GM18870 (cell line): ENCODE results near the gene MPP7.
A peak's percentile ranks its signal among the peaks of the same experiment; 100 is the strongest.
"Not testable (repeated sequence)": the region's sequence is repeated elsewhere in the genome, so short reads cannot be mapped to it uniquely, and the experiment has no call there.

Source experiments
- ATAC-seq: cut with Tn5 transposase; IDR thresholded peaks from one replicate; pipeline ENCODE4 v1.9.1; 2021; ENCODE audit warnings: moderate library complexity; ENCODE audit not compliant: unreplicated experiment

MPP7 gene

GRCh38 chr10:28302638-28303488 is at the start of gene MPP7:
MPP7 (minus strand) TSS chr10:28303064; CDS start chr10:28238604, 64,460 bp downstream.
- peak; percentile 100 for ATAC-seq

- ATAC-seq = no peak
These were observed 47.0 kb upstream of the MPP7 start for GRCh38 chr10:28349892-28350291.

- no peak for ATAC-seq
These were observed 41.4 kb upstream of the MPP7 start for GRCh38 chr10:28343987-28344895.

- ATAC-seq = no peak
These were observed 40.4 kb upstream of the MPP7 start for GRCh38 chr10:28343252-28343651.

GRCh38 chr10:28341679-28342078 is 38.8 kb upstream of the MPP7 start:
- ATAC-seq = not testable (repeated sequence)

- no peak for ATAC-seq
These were observed 29.9 kb upstream of the MPP7 start for GRCh38 chr10:28332726-28333125.

GRCh38 chr10:28331841-28332240 is 29.0 kb upstream of the MPP7 start:
- no peak for ATAC-seq

- no peak for ATAC-seq
These were observed 28.2 kb upstream of the MPP7 start for GRCh38 chr10:28331066-28331465.

- no peak for ATAC-seq
These were observed 25.5 kb upstream of the MPP7 start for GRCh38 chr10:28328346-28328745.

GRCh38 chr10:28327491-28327880 is 24.6 kb upstream of the MPP7 start:
- ATAC-seq = no peak

GRCh38 chr10:28326516-28327490 is 23.9 kb upstream of the MPP7 start:
- no peak for ATAC-seq

- no peak for ATAC-seq
These were observed 17.9 kb upstream of the MPP7 start for GRCh38 chr10:28320799-28321198.

GRCh38 chr10:28320090-28320489 is 17.2 kb upstream of the MPP7 start:
- no peak for ATAC-seq

- not testable (repeated sequence) for ATAC-seq
These were observed 16.2 kb upstream of the MPP7 start for GRCh38 chr10:28319061-28319460.

- ATAC-seq = no peak
These were observed 15.8 kb upstream of the MPP7 start for GRCh38 chr10:28318626-28319025.

- no peak for ATAC-seq
These were observed 14.9 kb upstream of the MPP7 start for GRCh38 chr10:28317760-28318159.

GRCh38 chr10:28316696-28317095 is 13.8 kb upstream of the MPP7 start:
- no peak for ATAC-seq

- ATAC-seq = no peak
These were observed 12.3 kb upstream of the MPP7 start for GRCh38 chr10:28315140-28315539.

GRCh38 chr10:28314211-28314610 is 11.3 kb upstream of the MPP7 start:
- ATAC-seq = no peak

- no peak for ATAC-seq
These were observed 9.7 kb upstream of the MPP7 start for GRCh38 chr10:28312572-28312971.

- no peak for ATAC-seq
These were observed 8.2 kb upstream of the MPP7 start for GRCh38 chr10:28311104-28311503.
